Activated CD4-positive, alpha-beta T cell treated with anti-CD3 and anti-CD28 coated beads, Interleukin-2, Interleukin-6, amounts not matched to agents 100 ng/mL and 50 ng/mL, durations not matched to agents 16 hours and 8 hours (primary cell): ENCODE results near the gene SOX5.
"Not testable (repeated sequence)": the region's sequence is repeated elsewhere in the genome, so short reads cannot be mapped to it uniquely, and the experiment has no call there.

Experiments used
- DNase-seq: peaks from one replicate; pipeline ENCODE4 v3.0.0-alpha.2; 2020

SOX5 gene

GRCh38 chr12:23751641-23752040 lies 197.8 kb downstream of the SOX5 start:
- DNase-seq = no peak

DNA sequence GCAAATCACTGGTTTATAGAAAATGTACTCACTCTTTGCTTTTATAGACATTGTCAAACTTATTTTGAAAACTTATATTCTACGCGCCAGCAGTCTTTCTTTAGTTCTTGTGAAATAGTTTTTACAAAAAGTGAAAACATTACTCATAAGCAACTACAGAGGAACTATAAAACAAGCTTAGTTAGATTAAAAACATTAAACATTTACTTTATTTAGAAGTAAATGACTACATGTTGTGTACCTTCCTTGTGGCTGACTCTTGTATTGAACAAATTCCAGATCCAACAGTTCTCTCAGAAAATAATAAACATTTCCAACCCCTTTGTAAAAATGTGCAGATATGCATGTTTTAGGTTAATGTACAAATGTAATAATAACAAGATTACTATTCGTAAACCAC lies 198.5 kb downstream of the SOX5 start:
- DNase-seq = no peak

DNA sequence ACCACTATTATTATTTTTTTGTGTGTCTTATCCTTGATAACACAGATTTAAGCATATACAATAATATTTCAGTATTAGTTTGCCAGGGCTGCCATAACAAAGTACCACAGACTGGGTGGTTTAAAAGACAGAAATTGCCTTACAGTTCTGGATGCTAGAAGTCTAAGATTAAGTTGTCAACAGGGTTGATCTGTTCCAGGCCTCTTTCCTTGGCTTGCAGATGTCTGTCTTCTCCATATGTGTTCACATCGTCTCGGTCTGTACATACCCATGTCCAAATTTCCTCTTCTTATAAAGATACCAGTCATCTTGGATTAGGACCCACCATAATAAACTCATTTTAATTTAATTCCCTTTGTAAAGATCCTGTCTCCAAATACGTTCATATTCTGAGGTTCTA lies 204.8 kb downstream of the SOX5 start:
- no peak for DNase-seq

DNA sequence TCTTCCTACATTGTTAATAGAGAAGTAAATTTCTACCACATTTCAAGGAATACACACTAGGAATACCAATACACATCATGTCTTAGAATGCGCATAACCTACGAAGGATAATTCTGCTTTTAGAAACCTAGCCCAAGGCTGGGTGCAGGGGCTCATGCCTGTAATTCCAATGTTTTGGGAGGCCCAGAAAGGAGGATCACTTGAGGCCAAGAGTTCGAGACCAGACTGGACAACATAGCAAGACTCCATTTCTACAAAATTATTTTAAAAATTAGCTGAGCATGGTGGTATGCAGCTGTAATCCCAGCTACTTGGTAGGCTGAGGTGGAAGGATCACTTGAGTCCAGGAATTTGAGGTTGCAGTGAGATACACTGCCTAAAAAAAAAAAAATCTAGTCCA lies 206.9 kb downstream of the SOX5 start:
- no peak for DNase-seq

DNA sequence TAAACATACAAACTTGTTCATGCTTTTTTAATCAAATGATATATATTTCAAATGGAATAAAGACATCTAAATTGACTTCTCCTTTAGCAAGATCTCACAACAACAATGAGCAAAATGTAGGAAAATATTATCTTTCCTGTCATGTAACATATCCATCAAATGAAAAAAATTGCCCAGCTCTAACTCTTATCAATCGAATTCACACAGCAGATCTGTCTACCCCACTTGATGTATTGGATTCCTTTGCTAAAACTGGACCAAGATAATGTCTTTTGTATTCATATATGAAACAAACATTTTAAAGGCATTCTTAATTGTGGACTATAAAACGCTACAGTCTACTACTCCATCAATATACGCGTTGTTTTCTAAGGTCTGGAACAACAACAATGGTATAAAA lies 218.0 kb downstream of the SOX5 start:
- DNase-seq = no peak

GRCh38 chr12:23731035-23731434 lies 218.4 kb downstream of the SOX5 start:
- no peak for DNase-seq

- DNase-seq = no peak
Observed at GRCh38 chr12:23729359-23729758, 220.1 kb downstream of the SOX5 start.

GRCh38 chr12:23726646-23727045 lies 222.8 kb downstream of the SOX5 start:
- DNase-seq = no peak

GRCh38 chr12:23722655-23723054 lies 226.8 kb downstream of the SOX5 start:
- no peak for DNase-seq

GRCh38 chr12:23721268-23721667 lies 228.2 kb downstream of the SOX5 start:
- DNase-seq = no peak

- no peak for DNase-seq
Observed at GRCh38 chr12:23719493-23719892, 230.0 kb downstream of the SOX5 start.

DNA sequence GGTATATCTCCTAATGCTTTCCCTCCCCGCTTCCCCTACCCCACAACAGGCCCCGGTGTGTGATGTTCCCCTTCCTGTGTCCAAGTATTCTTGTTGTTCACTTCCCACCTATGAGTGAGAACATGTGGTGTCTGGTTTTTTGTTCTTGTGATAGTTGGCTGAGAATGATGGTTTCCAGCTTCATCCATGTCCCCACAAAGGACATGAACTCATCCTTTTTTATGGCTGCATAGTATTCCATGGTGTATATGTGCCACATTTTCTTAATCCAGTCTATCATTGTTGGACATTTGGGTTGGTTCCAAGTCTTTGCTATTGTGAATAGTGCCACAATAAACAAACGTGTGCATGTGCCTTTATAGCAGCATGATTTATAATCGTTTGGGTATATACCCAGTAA lies 239.1 kb downstream of the SOX5 start:
- not testable (repeated sequence) for DNase-seq

GRCh38 chr12:23708185-23708837 lies 241.2 kb downstream of the SOX5 start:
- no peak for DNase-seq

GRCh38 chr12:23707270-23707669 lies 242.2 kb downstream of the SOX5 start:
- no peak for DNase-seq

- no peak for DNase-seq
Observed at GRCh38 chr12:23704992-23705943, 244.2 kb downstream of the SOX5 start.

GRCh38 chr12:23703051-23703450 lies 246.4 kb downstream of the SOX5 start:
- DNase-seq = no peak

GRCh38 chr12:23699031-23699430 lies 250.4 kb downstream of the SOX5 start:
- DNase-seq = no peak

DNA sequence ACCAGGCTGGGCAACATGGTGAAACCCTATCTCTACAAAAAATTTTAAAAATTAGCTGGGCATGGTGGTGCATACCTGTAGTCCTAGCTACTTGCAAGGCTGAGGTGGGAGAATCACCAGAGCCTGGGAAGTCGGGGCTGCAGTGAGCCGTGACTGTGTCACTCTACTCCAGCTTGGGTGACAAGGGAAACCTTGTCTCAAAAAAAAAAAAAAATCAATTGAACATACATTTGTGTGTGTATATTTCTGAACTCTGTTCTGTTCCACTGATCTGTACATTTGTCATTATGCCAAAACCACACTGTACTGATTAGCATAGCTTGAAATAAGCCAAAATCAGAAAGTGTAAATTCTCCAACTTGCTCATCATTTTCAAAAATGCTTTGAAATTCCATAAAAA lies 254.6 kb downstream of the SOX5 start:
- no peak for DNase-seq

DNA sequence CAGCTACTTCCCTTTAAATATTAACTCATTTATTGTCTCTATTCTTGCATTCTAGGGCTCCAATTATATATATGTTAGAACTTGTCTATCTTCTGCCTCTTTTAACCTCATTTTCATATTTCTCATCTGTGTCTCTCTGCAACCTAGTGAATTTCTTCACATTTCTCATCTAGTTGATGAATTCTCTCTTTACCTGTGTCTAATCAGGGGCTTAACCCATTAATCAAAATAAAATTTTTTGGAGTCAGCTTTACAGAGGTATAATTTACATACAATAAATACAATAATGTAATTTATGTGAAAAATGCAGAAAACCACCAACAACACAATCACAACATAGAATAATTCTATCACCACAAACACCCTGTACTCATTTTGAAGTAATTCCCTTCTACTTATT lies 255.2 kb downstream of the SOX5 start:
- DNase-seq = no peak

- DNase-seq = no peak
Observed at GRCh38 chr12:23687947-23688346, 261.5 kb downstream of the SOX5 start.

GRCh38 chr12:23686095-23686494 lies 263.4 kb downstream of the SOX5 start:
- DNase-seq = no peak

DNA sequence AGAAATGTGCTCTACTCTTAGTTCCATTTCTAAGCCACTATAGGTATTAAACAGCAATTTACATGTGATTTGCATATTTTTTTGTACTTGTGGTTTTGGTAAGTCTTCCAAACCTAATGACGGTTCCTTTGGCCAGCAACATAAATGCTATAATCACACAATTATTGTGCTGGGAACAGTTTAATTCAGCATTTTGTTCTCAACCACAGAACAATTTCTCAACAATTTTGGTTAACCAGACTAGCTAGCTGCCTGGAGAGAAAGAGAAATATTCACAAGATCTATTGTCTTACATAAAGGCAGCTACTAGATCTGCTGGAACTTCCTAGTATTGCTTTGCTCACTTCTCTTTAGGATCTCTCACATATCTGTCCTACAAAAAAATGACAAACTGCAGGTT lies 265.3 kb downstream of the SOX5 start:
- DNase-seq = no peak

GRCh38 chr12:23681237-23681636 lies 268.2 kb downstream of the SOX5 start:
- no peak for DNase-seq

- no peak for DNase-seq
Observed at GRCh38 chr12:23674064-23674463, 275.4 kb downstream of the SOX5 start.
